Trophoblast cell (in vitro differentiated cells and primary cell): Measurements from ENCODE around the gene NRCAM.
A peak's percentile ranks its signal among the peaks of the same experiment; 100 is the strongest.

Source experiments
- DNase-seq, 2 donors: peaks; one replicate each; pipeline ENCODE4 v3.0.0-alpha.2; 2016
- H2AFZ ChIP-seq: 2 replicates; pipeline ENCODE4 v1.6.1; 2013; ENCODE audit warnings: low read length, moderate library complexity, mild to moderate bottlenecking; ENCODE audit not compliant: insufficient read depth, poor library complexity
- H2AK5ac ChIP-seq: 2 replicates; pipeline ENCODE4 v1.6.1; 2013; ENCODE audit warnings: mild to moderate bottlenecking, low read length
- H2BK120ac ChIP-seq: 2 replicates; pipeline ENCODE4 v1.6.1; 2013; ENCODE audit warnings: low read length, mild to moderate bottlenecking, moderate library complexity; ENCODE audit not compliant: insufficient read depth, poor library complexity
- H2BK12ac ChIP-seq: 2 replicates; pipeline ENCODE4 v1.6.1; 2013; ENCODE audit warnings: mild to moderate bottlenecking, low read length, moderate library complexity
- H2BK5ac ChIP-seq: 2 replicates; pipeline ENCODE4 v1.6.1; 2013; ENCODE audit warnings: low read length, low read depth, moderate library complexity, mild to moderate bottlenecking; ENCODE audit not compliant: poor library complexity
- H3K14ac ChIP-seq: 2 replicates; pipeline ENCODE4 v1.6.1; 2013; ENCODE audit warnings: mild to moderate bottlenecking, low read length
- H3K18ac ChIP-seq: 2 replicates; pipeline ENCODE4 v1.6.1; 2013; ENCODE audit warnings: mild to moderate bottlenecking, low read length
- H3K23ac ChIP-seq: 2 replicates; pipeline ENCODE4 v1.6.1; 2013; ENCODE audit warnings: low read length
- H3K27ac ChIP-seq: 2 replicates; pipeline ENCODE4 v1.5.1; 2013; ENCODE audit warnings: low read depth, mild to moderate bottlenecking, inconsistent platforms, low read length, moderate library complexity
- H3K27me3 ChIP-seq: 2 replicates; pipeline ENCODE4 v1.6.1; 2013; ENCODE audit warnings: inconsistent platforms, mild to moderate bottlenecking, low read length, moderate library complexity; ENCODE audit not compliant: insufficient read depth
- H3K36me3 ChIP-seq, 2 experiments: 1 replicate in 1 of 2; 2 replicates in 1 of 2; pipeline ENCODE4 v1.6.1; 2013; ENCODE audit warnings: low read length in 2 of 2, mild to moderate bottlenecking in 2 of 2, moderate library complexity in 1 of 2; ENCODE audit not compliant: insufficient read depth in 2 of 2, control insufficient read depth in 1 of 2
- H3K4ac ChIP-seq: 2 replicates; pipeline ENCODE4 v1.6.1; 2013; ENCODE audit warnings: low read depth, mild to moderate bottlenecking, low read length, moderate library complexity
- H3K4me1 ChIP-seq, 2 experiments: 1 replicate in 1 of 2; 2 replicates in 1 of 2; pipeline ENCODE4 v1.6.1; 2013; ENCODE audit warnings: low read length in 2 of 2, mild to moderate bottlenecking in 2 of 2, moderate library complexity in 1 of 2; ENCODE audit not compliant: insufficient read depth in 2 of 2, control insufficient read depth in 1 of 2
- H3K4me2 ChIP-seq: 2 replicates; pipeline ENCODE4 v1.6.1; 2013; ENCODE audit warnings: inconsistent platforms, mild to moderate bottlenecking, low read length, moderate library complexity
- H3K4me3 ChIP-seq: 2 replicates; pipeline ENCODE4 v1.5.1; 2013; ENCODE audit warnings: mild to moderate bottlenecking, low read depth, low read length, inconsistent platforms
- H3K79me1 ChIP-seq: one replicate; pipeline ENCODE4 v1.6.1; 2013; ENCODE audit warnings: low read length
- H3K79me2 ChIP-seq: 2 replicates; pipeline ENCODE4 v1.6.1; 2013; ENCODE audit warnings: low read length, mild to moderate bottlenecking; ENCODE audit not compliant: control insufficient read depth, insufficient read depth, poor library complexity
- H3K9ac ChIP-seq: 2 replicates; pipeline ENCODE4 v1.6.1; 2013; ENCODE audit warnings: mild to moderate bottlenecking, low read length
- H3K9me3 ChIP-seq: 2 replicates; pipeline ENCODE4 v1.6.1; 2013; ENCODE audit warnings: low read depth, mild to moderate bottlenecking, control low read depth, inconsistent platforms, low read length; ENCODE audit not compliant: insufficient read depth
- H4K12ac ChIP-seq: 2 replicates; pipeline ENCODE4 v1.6.1; 2013; ENCODE audit warnings: low read depth, mild to moderate bottlenecking, low read length, moderate library complexity
- H4K8ac ChIP-seq: 2 replicates; pipeline ENCODE4 v1.6.1; 2013; ENCODE audit warnings: low read depth, mild to moderate bottlenecking, low read length, moderate library complexity
- H4K91ac ChIP-seq: one replicate; pipeline ENCODE4 v1.6.1; 2013; ENCODE audit warnings: low read depth, mild to moderate bottlenecking, low read length, moderate library complexity
- WGBS: extraction: QIAGEN DNeasy Blood & Tissue Kit; methylation state at CpG from one replicate; pipeline ENCODE4 v1.1.7; 2013; ENCODE audit warnings: missing lambda C conversion rate; ENCODE audit not compliant: insufficient read length, insufficient coverage; ENCODE audit errors: extremely low coverage; 5-methylcytosine and 5-hydroxymethylcytosine counted together

The NRCAM gene

GRCh38 chr7:108137993-108138392, 318.2 kb downstream of the NRCAM start:
- Histone ChIP-seq H3K79me2 (no peaks in the 10 kb centered on the region), H4K91ac (no peak overlapping the region), H4K8ac (no peak overlapping the region), H3K36me3 (no peaks in the 10 kb centered on the region), H3K27me3 (no peaks in the 10 kb centered on the region), H3K14ac (no peak overlapping the region), H2BK120ac (no peak overlapping the region), H3K79me1 (peaks cover 3% of the 10 kb centered on the region), H4K12ac (no peak overlapping the region), H3K9me3 (no peaks in the 10 kb centered on the region), H3K27ac (no peak overlapping the region), H3K9ac (no peak overlapping the region), H2BK12ac (no peak overlapping the region), H3K4me1 (peaks cover under 1 to 4% of the 10 kb centered on the region in 2 experiments), H2BK5ac (no peak overlapping the region), H3K4ac (no peak overlapping the region), H2AFZ (no peak overlapping the region), H3K18ac (no peak overlapping the region), H3K4me2 (no peak overlapping the region), H3K23ac (no peak overlapping the region), H3K4me3 (no peak overlapping the region), H2AK5ac (no peak overlapping the region)
- no peak for DNase-seq
- WGBS: no CpG with 5 or more reads among the region's 4 CpGs

- no peak for DNase-seq
- Histone ChIP-seq H2BK120ac (no peak overlapping the region), H2BK12ac (no peak overlapping the region), H4K12ac (no peak overlapping the region), H4K91ac (no peak overlapping the region), H3K79me2 (no peaks in the 10 kb centered on the region), H3K27ac (no peak overlapping the region), H3K4ac (no peak overlapping the region), H3K9me3 (no peaks in the 10 kb centered on the region), H3K18ac (no peak overlapping the region), H4K8ac (no peak overlapping the region), H2BK5ac (no peak overlapping the region), H3K36me3 (no peaks in the 10 kb centered on the region), H3K27me3 (no peaks in the 10 kb centered on the region), H3K14ac (no peak overlapping the region), H3K9ac (no peak overlapping the region), H3K23ac (no peak overlapping the region), H2AFZ (no peak overlapping the region), H2AK5ac (no peak overlapping the region), H3K79me1 (peaks cover 7% of the 10 kb centered on the region), H3K4me3 (no peak overlapping the region), H3K4me2 (no peak overlapping the region), H3K4me1 (peaks cover 7 to 11% of the 10 kb centered on the region in 2 experiments)
- no CpG with 5 or more reads among the region's 3 CpGs for WGBS
These were observed 319.2 kb downstream of the NRCAM start for GRCh38 chr7:108137040-108137439.

GRCh38 chr7:108136191-108136688, 320.0 kb downstream of the NRCAM start:
- no peak overlapping the region for H4K91ac ChIP-seq

GRCh38 chr7:108135446-108136190, 320.6 kb downstream of the NRCAM start:
- H4K12ac ChIP-seq: no peak overlapping the region
- H2AK5ac ChIP-seq: no peak overlapping the region
- no peak overlapping the region for H3K14ac ChIP-seq
- H3K9ac ChIP-seq: no peak overlapping the region
- no CpG with 5 or more reads among the region's 7 CpGs for WGBS
- no peak overlapping the region for H2AFZ ChIP-seq
- no peak overlapping the region for H3K18ac ChIP-seq
- peaks cover 7 to 11% of the 10 kb centered on the region in 2 experiments for H3K4me1 ChIP-seq
- no peak overlapping the region for H3K4me2 ChIP-seq
- no peaks in the 10 kb centered on the region for H3K79me2 ChIP-seq
- H3K23ac ChIP-seq: no peak overlapping the region
- H3K4ac ChIP-seq: no peak overlapping the region
- no peaks in the 10 kb centered on the region for H3K36me3 ChIP-seq
- H3K27ac ChIP-seq: no peak overlapping the region
- H2BK12ac ChIP-seq: no peak overlapping the region
- H3K4me3 ChIP-seq: no peak overlapping the region
- peak overlapping the region; percentile 9 for H2BK120ac ChIP-seq
- no peaks in the 10 kb centered on the region for H3K9me3 ChIP-seq
- H4K8ac ChIP-seq: no peak overlapping the region
- H3K79me1 ChIP-seq: peaks cover 7% of the 10 kb centered on the region
- H3K27me3 ChIP-seq: no peaks in the 10 kb centered on the region
- H4K91ac ChIP-seq: no peak overlapping the region
- no peak for DNase-seq
- H2BK5ac ChIP-seq: no peak overlapping the region

More at GRCh38 chr7:108136191-108136688, 320.0 kb downstream of the NRCAM start:
- H3K18ac ChIP-seq: no peak overlapping the region
- WGBS: no CpG with 5 or more reads among the region's 4 CpGs
- no peak overlapping the region for H2BK12ac ChIP-seq
- no peak overlapping the region for H3K9ac ChIP-seq
- H2BK120ac ChIP-seq: no peak overlapping the region
- peaks cover 7% of the 10 kb centered on the region for H3K79me1 ChIP-seq
- H3K36me3 ChIP-seq: no peaks in the 10 kb centered on the region
- H3K14ac ChIP-seq: no peak overlapping the region
- no peak overlapping the region for H4K8ac ChIP-seq
- no peak overlapping the region for H4K12ac ChIP-seq
- H2AFZ ChIP-seq: no peak overlapping the region
- no peak overlapping the region for H3K23ac ChIP-seq
- H2AK5ac ChIP-seq: no peak overlapping the region
- DNase-seq: no peak
- H3K4me3 ChIP-seq: no peak overlapping the region
- H3K27ac ChIP-seq: no peak overlapping the region
- H3K9me3 ChIP-seq: no peaks in the 10 kb centered on the region
- H2BK5ac ChIP-seq: no peak overlapping the region
- H3K27me3 ChIP-seq: no peaks in the 10 kb centered on the region
- no peak overlapping the region for H3K4ac ChIP-seq
- no peak overlapping the region for H3K4me2 ChIP-seq
- peaks cover 7 to 11% of the 10 kb centered on the region in 2 experiments for H3K4me1 ChIP-seq
- no peaks in the 10 kb centered on the region for H3K79me2 ChIP-seq
